Dendritic cell treated with granulocyte-macrophage colony-stimulating factor and Interleukin-4, amounts not matched to agents 40 ng/mL and 50 ng/mL, for 4 days (primary cell): ENCODE results near the gene PDGFC.

Experiments
- H3K27ac Mint-ChIP-seq: one replicate; pipeline ENCODE4 v1.8.0; 2022; ENCODE audit warnings: mild to moderate bottlenecking, mixed read lengths
- H3K27me3 Mint-ChIP-seq: one replicate; pipeline ENCODE4 v1.8.0; 2022; ENCODE audit warnings: mild to moderate bottlenecking, mixed read lengths
- H3K36me3 Mint-ChIP-seq: one replicate; pipeline ENCODE4 v1.8.0; 2022; ENCODE audit warnings: low read depth, mixed read lengths
- H3K4me1 Mint-ChIP-seq: one replicate; pipeline ENCODE4 v1.8.0; 2022; ENCODE audit warnings: low read depth, mixed read lengths
- H3K4me3 Mint-ChIP-seq: one replicate; pipeline ENCODE4 v1.8.0; 2022; ENCODE audit warnings: mild to moderate bottlenecking, moderate library complexity, mixed read lengths
- H3K9me3 Mint-ChIP-seq: one replicate; pipeline ENCODE4 v1.8.0; 2022; ENCODE audit warnings: mixed read lengths
- intact Hi-C: fragments of 100-400 bp; cut with micrococcal nuclease; formaldehyde crosslinking; loops from one replicate; pipeline ENCODE4 v1.15.0; 2022

The PDGFC gene

GRCh38 chr4:156969101-156969500 lies 2.5 kb downstream of the PDGFC start:
- peaks cover 53% of the 10 kb centered on the region for H3K36me3 Mint-ChIP-seq
- H3K27ac Mint-ChIP-seq = peak overlapping the region; percentile 96
- H3K9me3 Mint-ChIP-seq = no peaks in the 10 kb centered on the region
- peak overlapping the region; percentile 79 for H3K4me3 Mint-ChIP-seq
- peaks cover 58% of the 10 kb centered on the region for H3K4me1 Mint-ChIP-seq
- H3K27me3 Mint-ChIP-seq = no peaks in the 10 kb centered on the region
- intact Hi-C loops = loop anchor here (5.0 kb wide), 2 partner anchors 72 to 492 kb away; no protein-coding TSS in a partner anchor

GRCh38 chr4:156968479-156968984 lies 3.1 kb downstream of the PDGFC start:
- peak overlapping the region; percentile 96 for H3K27ac Mint-ChIP-seq
- H3K4me1 Mint-ChIP-seq = peaks cover 60% of the 10 kb centered on the region
- intact Hi-C loops = loop anchor here (1.0 to 5.0 kb wide), 3 partner anchors 13 to 491 kb away; no protein-coding TSS in a partner anchor
- no peaks in the 10 kb centered on the region for H3K27me3 Mint-ChIP-seq
- H3K36me3 Mint-ChIP-seq = peaks cover 54% of the 10 kb centered on the region
- H3K9me3 Mint-ChIP-seq = no peaks in the 10 kb centered on the region
- H3K4me3 Mint-ChIP-seq = peak overlapping the region; percentile 79

- peaks cover 66% of the 10 kb centered on the region for H3K4me1 Mint-ChIP-seq
- no peaks in the 10 kb centered on the region for H3K27me3 Mint-ChIP-seq
- peak overlapping the region; percentile 96 for H3K27ac Mint-ChIP-seq
- no peaks in the 10 kb centered on the region for H3K9me3 Mint-ChIP-seq
- peaks cover 62% of the 10 kb centered on the region for H3K36me3 Mint-ChIP-seq
- peak overlapping the region; percentile 37 for H3K4me3 Mint-ChIP-seq
- intact Hi-C loops = loop anchor here (5.0 kb wide), 2 partner anchors 70 to 490 kb away; no protein-coding TSS in a partner anchor
Measured at GRCh38 chr4:156966836-156967235, 4.8 kb downstream of the PDGFC start.

- Mint-ChIP-seq H3K27ac (peak overlapping the region; percentile 66), H3K4me3 (peak overlapping the region; percentile 34), H3K4me1 (peaks cover 57% of the 10 kb centered on the region), H3K9me3 (no peaks in the 10 kb centered on the region), H3K27me3 (no peaks in the 10 kb centered on the region), H3K36me3 (peaks cover 40% of the 10 kb centered on the region)
- intact Hi-C loops = no loop called here
Measured at GRCh38 chr4:156963419-156963818, 8.2 kb downstream of the PDGFC start.

GRCh38 chr4:156962528-156962974 lies 9.0 kb downstream of the PDGFC start:
- Mint-ChIP-seq H3K9me3 (no peaks in the 10 kb centered on the region), H3K4me1 (peaks cover 59% of the 10 kb centered on the region), H3K27ac (peak overlapping the region; percentile 66), H3K36me3 (peaks cover 39% of the 10 kb centered on the region), H3K4me3 (no peak overlapping the region), H3K27me3 (no peaks in the 10 kb centered on the region)
- intact Hi-C loops = no loop called here

- H3K27ac Mint-ChIP-seq = peak overlapping the region; percentile 66
- H3K36me3 Mint-ChIP-seq = peaks cover 39% of the 10 kb centered on the region
- H3K27me3 Mint-ChIP-seq = no peaks in the 10 kb centered on the region
- H3K4me1 Mint-ChIP-seq = peaks cover 59% of the 10 kb centered on the region
- H3K4me3 Mint-ChIP-seq = no peak overlapping the region
- H3K9me3 Mint-ChIP-seq = no peaks in the 10 kb centered on the region
- intact Hi-C loops = no loop called here
Measured at GRCh38 chr4:156962058-156962358, 9.6 kb downstream of the PDGFC start.

- Mint-ChIP-seq H3K27me3 (no peaks in the 10 kb centered on the region), H3K9me3 (no peaks in the 10 kb centered on the region), H3K4me3 (no peak overlapping the region), H3K4me1 (peaks cover 56% of the 10 kb centered on the region), H3K36me3 (peaks cover 39% of the 10 kb centered on the region), H3K27ac (peak overlapping the region; percentile 66)
- intact Hi-C loops = no loop called here
Measured at GRCh38 chr4:156961196-156962057, 10.2 kb downstream of the PDGFC start.

GRCh38 chr4:156959298-156959702 lies 12.3 kb downstream of the PDGFC start:
- peaks cover 56% of the 10 kb centered on the region for H3K4me1 Mint-ChIP-seq
- no peaks in the 10 kb centered on the region for H3K27me3 Mint-ChIP-seq
- H3K4me3 Mint-ChIP-seq = no peak overlapping the region
- H3K36me3 Mint-ChIP-seq = peaks cover 36% of the 10 kb centered on the region
- intact Hi-C loops = no loop called here
- H3K27ac Mint-ChIP-seq = no peak overlapping the region
- no peaks in the 10 kb centered on the region for H3K9me3 Mint-ChIP-seq

GRCh38 chr4:156958276-156959074 lies 13.1 kb downstream of the PDGFC start:
- no peaks in the 10 kb centered on the region for H3K9me3 Mint-ChIP-seq
- H3K27ac Mint-ChIP-seq = peak overlapping the region; percentile 77
- no peaks in the 10 kb centered on the region for H3K27me3 Mint-ChIP-seq
- intact Hi-C loops = no loop called here
- peaks cover 34% of the 10 kb centered on the region for H3K36me3 Mint-ChIP-seq
- H3K4me1 Mint-ChIP-seq = peaks cover 62% of the 10 kb centered on the region
- H3K4me3 Mint-ChIP-seq = no peak overlapping the region

GRCh38 chr4:156957556-156957955 lies 14.0 kb downstream of the PDGFC start:
- Mint-ChIP-seq H3K27ac (peak overlapping the region; percentile 77), H3K27me3 (no peaks in the 10 kb centered on the region), H3K4me1 (peaks cover 59% of the 10 kb centered on the region), H3K36me3 (peaks cover 26% of the 10 kb centered on the region), H3K9me3 (no peaks in the 10 kb centered on the region), H3K4me3 (peak overlapping the region; percentile 48)
- intact Hi-C loops = no loop called here

- peaks cover 53% of the 10 kb centered on the region for H3K4me1 Mint-ChIP-seq
- H3K9me3 Mint-ChIP-seq = no peaks in the 10 kb centered on the region
- intact Hi-C loops = no loop called here
- no peaks in the 10 kb centered on the region for H3K27me3 Mint-ChIP-seq
- peak overlapping the region; percentile 77 for H3K27ac Mint-ChIP-seq
- H3K4me3 Mint-ChIP-seq = no peak overlapping the region
- peaks cover 26% of the 10 kb centered on the region for H3K36me3 Mint-ChIP-seq
Measured at GRCh38 chr4:156956826-156957368, 14.7 kb downstream of the PDGFC start.

- H3K9me3 Mint-ChIP-seq = no peaks in the 10 kb centered on the region
- H3K27me3 Mint-ChIP-seq = no peaks in the 10 kb centered on the region
- no peak overlapping the region for H3K4me3 Mint-ChIP-seq
- peaks cover 57% of the 10 kb centered on the region for H3K4me1 Mint-ChIP-seq
- peak overlapping the region; percentile 77 for H3K27ac Mint-ChIP-seq
- intact Hi-C loops = no loop called here
- H3K36me3 Mint-ChIP-seq = peaks cover 26% of the 10 kb centered on the region
Measured at GRCh38 chr4:156956359-156956758, 15.2 kb downstream of the PDGFC start.

- H3K27me3 Mint-ChIP-seq = no peaks in the 10 kb centered on the region
- H3K36me3 Mint-ChIP-seq = peaks cover 26% of the 10 kb centered on the region
- peaks cover 65% of the 10 kb centered on the region for H3K4me1 Mint-ChIP-seq
- peak overlapping the region; percentile 21 for H3K4me3 Mint-ChIP-seq
- H3K9me3 Mint-ChIP-seq = no peaks in the 10 kb centered on the region
- intact Hi-C loops = loop anchor here (1.0 kb wide), 1 partner anchor 15 kb away; no protein-coding TSS in a partner anchor
- peak overlapping the region; percentile 93 for H3K27ac Mint-ChIP-seq
Measured at GRCh38 chr4:156954587-156954986, 17.0 kb downstream of the PDGFC start.
